GM18498 (cell line): ENCODE data around the gene MAGEA4.
"Not testable (repeated sequence)": the region's sequence is repeated elsewhere in the genome, so short reads cannot be mapped to it uniquely, and the experiment has no call there.

Experiments
- ATAC-seq: cut with Tn5 transposase; IDR thresholded peaks from one replicate; pipeline ENCODE4 v1.9.1; 2021; ENCODE audit warnings: mild to moderate bottlenecking, moderate library complexity; ENCODE audit not compliant: unreplicated experiment

Gene MAGEA4, protein sequence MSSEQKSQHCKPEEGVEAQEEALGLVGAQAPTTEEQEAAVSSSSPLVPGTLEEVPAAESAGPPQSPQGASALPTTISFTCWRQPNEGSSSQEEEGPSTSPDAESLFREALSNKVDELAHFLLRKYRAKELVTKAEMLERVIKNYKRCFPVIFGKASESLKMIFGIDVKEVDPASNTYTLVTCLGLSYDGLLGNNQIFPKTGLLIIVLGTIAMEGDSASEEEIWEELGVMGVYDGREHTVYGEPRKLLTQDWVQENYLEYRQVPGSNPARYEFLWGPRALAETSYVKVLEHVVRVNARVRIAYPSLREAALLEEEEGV

DNA sequence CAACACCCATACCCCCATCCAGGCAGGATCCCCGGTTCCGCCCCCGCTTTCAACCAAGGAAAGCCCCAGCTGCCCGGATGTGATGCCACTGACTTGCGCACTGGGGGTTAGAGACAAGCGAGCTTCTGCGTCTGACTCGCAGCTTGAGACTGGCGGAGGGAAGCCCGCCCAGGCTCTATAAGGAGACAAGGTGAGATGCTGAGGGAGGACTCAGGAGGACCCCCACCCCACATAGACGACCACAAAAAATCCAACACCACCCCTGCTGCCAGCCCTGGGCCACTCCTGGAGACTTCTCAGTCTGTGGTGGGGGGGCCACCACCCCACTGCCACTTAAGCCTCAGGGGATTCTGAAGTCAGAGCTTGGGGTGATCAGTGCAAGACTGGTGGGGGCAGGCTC lies at the start of gene MAGEA4:
Gene MAGEA4 (plus strand): TSS at position 110 of the 400 bp plus-strand sequence. CDS start 10,776 bp downstream, outside the sequence.
- ATAC-seq: no peak

DNA sequence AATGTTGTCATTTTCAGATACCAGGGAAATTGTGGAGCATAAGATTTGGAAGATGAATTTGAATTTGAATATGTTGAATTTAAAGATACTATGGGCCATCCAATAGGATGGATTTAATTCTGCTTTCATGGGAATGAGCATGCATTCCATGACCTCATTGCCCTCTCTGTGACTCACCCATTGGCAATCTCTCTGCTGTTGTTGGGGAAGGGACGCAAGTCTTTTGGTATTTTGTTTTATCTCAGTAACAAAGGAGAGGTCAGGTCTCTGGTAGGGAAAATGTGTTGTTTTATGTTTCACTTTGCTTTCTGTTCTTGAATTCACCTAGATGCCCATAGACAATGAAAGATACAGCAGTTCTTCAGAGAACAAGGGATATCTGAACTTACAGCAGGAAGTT lies 42.1 kb upstream of the MAGEA4 start:
- no peak for ATAC-seq

DNA sequence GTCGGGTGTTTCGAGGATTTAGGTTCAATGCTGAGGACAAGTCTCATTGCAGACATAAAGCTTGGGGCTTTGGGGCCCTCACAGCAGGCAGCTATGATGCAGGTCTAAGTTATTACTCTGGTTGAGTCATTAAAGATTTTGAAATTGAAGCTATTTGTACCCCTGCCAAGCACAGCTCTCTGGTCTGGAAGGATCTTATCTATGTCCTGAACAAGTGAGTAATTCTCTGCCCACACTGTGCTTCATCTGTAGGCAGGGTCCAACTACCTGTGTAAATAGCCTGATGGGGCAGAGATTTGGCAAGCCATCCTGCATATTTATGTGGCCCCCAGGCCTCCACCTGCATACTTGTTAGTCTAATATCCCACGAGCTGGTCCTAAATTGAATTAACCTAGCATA lies 41.4 kb upstream of the MAGEA4 start:
- ATAC-seq: no peak

DNA sequence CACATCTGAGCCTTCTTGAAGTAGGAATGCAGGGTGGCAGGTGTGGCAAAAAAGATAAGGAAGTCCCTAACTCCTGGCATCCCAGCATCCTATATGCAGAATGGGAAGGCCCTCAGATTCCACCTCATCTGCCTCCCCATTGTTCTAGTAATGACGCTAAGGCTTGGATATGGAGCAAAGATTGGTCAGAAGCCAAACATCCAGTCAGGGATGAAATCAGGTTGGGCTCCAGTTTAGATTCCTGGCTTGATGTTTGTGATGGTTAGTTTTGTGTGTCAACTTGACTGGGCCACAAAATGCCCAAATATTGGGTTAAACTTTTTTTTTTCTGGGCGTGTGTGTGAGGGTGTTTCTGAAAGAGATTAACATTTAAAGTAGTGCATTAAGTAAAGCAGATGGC lies 39.6 kb upstream of the MAGEA4 start:
- ATAC-seq: no peak

DNA sequence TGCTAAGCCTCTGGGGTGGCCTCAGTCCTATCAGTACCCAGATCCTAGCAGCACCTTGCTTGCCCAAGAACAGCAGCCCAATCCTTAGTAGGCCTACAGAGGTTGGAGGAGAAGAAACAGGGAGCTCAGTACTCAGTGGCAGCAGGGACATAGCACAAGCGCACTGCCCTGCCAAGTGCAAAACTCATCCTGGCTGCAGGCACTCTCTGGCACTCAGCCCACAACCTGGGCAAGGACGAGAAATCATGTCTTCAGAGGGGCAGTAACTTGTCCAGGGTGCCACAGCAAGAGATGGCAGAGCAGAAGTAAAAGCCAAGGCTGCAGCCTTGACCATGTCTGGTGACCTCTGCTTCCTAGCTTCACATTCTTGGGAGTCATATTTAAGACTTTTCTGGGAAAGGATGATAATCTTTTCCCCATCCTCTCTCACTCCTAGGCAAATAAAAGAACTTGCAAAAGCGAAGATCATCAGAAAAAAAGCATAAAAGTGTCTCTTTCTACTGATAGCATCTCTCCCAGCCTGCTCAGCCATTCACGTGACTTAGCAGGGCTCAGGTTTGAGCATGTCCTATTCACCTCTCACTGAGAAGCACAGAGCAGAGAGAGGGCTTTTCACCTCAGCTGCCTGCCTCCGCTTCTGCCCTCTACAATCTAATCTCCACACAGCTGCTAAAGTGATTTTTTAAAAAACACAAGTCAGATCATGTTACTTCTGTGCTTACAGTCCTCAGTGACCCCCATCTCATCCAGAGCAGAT lies 37.2 kb upstream of the MAGEA4 start:
- no peak for ATAC-seq

DNA sequence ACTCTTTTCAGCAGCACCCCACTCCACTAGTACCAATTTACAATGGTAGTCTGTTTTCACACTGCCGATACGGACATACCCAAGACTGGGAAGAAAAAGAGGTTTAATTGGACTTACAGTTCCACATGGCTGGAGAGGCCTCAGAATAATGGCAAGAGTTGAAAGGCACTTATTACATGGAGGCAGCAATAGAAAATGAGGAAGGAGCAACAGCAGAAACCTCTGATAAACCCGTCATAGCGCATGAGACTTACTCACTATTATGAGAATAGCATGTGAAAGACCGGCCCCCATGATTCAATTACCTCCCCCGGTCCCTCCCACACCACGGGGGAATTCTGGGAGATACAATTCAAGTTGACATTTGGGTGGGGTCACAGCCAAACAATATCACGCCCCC lies 34.1 kb upstream of the MAGEA4 start:
- no peak for ATAC-seq

DNA sequence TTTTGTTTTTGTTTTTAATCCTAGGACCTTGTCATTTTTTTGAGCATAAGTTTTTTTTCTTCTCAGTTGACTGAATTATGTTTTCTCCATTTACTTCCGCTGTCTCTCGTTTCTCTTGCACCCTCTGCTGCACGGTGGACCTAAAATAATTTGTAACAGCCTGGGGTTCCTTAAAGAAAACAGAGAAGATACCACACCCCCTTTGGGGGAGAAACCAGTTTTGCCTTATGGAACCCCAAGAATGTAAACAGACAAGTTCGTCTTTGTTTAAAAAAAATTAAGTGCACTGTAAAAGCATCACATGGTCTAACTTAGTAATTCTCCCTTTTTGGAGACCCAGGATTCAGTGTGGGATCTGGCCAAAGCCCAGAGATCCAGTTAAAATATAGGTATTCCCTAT lies 32.8 kb upstream of the MAGEA4 start:
- ATAC-seq: no peak

DNA sequence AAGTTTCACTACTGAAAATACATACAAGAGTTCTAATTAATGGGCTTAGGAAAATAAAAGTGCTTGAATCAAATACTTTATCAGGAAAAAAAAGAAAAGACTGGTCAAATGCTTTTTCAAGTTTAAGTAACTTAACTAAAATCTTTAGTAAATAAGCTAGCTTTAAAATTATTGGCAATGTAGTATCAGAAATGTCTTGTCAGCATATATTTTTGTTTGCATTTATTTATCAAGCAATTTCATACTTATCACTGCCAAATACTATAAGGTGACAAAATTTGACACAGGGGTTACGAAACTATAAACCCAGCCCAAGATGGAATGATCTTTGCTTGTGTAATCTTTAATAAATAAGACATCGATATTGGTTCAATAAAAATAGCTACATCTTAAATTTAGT lies 31.8 kb upstream of the MAGEA4 start:
- no peak for ATAC-seq

DNA sequence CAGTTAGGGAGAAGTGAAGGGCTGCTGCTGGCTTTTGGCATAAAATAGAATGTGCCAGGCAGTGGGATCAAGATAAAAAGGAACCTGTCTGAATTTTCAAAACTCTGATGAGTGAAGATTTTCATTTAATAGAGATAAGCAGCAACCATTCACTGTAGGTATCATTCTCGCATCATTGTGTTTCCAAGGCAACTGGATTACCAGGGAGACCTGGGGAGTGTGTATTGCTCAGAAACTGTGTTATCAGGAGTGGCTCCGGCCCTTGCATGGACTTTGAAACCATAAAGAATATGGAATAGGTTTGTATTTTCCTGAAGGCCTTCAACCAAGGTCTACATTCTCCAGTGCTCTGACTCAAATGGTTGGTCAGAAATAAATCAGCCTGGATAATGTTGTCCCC lies 23.3 kb upstream of the MAGEA4 start:
- no peak for ATAC-seq

DNA sequence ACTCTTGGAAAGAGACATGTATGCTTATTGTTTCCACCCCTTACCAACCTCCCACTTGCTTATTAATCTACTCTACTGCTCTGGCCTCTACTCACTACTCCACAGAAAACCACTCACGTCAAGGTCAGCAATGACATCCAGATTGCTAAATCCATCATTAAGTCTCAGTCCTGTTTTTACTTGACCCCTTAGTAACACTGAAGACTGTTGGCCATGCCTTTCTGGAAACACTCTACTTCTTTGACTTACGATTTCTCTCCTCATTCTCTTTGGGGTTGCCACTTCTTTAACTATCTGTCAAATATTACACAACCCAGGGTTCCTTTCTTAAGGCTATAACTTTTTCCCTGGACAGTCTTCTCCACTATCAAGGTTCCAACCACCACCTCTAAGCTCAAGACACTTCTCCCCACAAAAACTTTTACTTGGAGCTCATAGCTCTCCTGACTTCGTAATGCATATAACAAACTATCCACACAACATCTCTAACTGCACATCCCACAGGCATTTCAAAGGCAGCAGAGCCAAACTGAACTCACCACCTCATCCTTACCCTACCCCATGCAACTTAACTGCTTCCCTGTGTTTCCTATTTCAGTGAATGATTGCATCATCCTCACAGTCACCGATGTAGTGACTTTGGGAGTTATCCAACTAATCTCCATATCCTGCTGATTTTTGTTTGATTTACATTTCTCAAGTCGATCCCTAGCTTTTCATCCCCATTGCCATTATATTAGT lies 15.8 kb upstream of the MAGEA4 start:
- no peak for ATAC-seq

DNA sequence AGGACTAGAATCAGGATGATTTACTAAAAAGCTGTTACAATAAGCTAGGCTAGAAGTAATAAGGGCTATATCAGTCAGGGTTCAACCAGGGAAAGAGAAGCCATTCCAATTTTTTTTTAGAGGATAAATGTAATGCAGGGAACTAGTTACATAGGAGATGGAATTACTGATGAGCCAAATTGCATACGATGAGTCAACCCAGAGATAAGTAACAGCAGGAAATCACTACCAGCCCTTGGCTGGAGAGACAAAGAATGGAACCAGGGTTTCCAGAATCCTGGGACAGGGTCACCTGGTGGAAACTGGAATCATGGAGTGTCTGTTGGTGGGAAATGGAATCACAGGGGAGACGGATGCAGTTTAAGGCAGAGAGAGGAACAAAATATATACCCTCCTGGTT lies 13.1 kb upstream of the MAGEA4 start:
- ATAC-seq: no peak

DNA sequence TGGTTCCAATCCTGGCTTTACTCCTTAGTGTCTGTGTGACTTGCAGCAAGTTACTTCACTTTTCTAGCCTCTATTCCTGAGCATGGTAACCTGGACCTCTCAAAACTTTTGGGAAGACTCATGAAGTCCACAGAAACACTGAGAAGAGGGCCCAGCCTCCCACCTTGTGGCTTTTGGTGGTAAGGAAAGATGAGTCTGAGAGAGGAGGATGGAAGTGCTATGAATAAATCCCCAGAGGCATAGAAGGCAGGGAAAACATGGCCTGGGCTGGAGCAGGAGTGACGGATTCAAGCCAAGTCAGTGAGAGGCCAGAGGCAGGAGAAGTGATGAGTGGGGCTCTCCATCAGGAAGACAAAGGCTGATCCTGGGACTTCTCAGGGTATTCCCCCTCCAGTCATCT lies 10.9 kb upstream of the MAGEA4 start:
- ATAC-seq: no peak

DNA sequence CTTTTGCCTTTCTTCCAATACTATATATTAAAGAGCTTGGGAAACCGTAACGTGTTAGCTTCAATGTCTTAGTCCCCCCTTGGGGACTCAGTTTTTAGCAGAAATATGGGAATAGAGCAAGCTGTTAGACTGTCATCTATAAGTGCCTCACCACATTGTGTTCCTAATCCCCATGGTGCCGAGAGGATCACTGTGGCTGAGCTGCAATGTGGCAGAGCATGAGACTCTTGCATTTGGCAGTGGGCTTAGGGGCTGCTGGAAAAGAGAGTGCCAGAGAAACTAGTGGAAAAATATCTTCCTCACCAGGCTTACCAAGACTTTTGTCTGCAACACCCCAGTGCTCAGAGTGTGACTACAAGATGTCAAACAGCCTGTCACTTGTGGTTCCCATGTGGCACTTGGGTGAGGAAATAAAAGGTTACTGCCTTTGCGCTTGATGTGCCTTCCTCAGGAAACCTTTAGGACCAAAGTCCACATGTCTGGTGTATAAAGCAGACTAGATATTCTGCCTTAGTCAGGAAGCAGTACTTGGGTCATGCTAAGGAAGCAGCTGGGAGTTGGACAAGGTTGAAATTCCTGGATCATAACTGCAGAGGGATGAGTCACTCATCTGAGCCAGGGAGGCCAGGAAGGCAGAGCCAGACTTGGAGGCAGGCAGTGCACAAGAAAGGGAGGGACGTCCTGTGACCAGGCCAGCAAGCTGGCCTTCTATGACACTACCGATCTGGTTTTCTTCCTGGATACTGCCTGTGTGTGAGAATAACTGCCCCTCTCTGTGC lies 9.7 kb upstream of the MAGEA4 start:
- ATAC-seq: no peak

DNA sequence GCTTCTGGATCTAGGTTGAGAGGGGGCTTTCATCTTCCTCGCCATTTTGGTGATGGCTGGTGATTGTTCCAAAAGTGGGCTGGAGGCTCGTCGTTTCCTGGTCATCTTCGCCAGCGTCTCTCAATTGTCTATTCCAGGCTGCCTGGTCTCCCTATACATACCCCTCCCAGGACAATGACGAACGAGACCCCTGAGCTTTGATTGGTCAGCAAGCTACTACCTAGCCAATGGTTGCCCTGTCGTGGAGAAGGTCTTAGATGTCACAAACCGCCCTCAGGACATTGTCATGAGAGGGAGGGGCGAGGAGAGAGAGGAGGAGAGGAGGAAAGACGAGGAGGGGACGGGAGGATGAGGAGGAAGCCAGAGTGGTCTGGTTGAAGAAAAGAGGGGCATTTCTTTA lies 7.7 kb upstream of the MAGEA4 start:
- no peak for ATAC-seq

DNA sequence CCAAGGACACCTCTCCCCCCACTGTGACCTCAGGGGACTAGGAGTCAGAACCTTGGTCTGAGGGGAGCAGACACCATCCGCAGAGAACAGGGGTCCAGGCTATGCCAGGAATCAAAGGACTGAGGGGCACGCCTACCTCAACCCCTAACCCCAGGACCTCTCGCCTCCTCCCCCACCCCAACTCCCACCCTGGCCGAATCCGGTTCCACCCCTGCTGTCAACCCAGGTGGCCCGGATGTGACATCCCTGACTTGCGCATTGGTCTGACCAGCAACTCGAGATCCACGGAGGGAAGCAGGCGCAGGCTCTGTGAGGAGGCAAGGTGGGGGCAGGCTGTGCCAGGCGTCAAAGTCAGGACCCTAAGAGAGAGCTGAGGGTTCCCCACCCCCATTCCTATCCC lies 468 bp upstream of the MAGEA4 start:
- no peak for ATAC-seq

DNA sequence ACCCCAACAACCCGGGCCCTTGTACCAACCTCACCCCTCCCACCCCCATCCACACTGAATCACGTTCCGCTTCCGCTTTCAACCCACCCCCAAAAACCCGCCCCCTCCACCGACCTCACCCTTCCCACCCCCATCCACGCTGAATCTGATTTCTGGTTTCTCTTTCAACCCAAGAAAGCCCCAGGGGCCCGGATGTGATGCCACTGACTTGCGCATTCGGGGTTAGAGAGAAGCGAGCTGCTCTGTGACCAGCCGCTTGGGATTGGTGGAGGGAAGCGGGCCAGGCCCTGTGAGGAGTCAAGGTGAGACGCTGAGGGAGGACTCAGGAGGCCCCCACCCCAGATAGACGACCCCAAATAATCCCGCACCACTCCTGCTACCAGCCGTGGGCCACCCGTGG lies 6.0 kb downstream of the MAGEA4 start:
- not testable (repeated sequence) for ATAC-seq

DNA sequence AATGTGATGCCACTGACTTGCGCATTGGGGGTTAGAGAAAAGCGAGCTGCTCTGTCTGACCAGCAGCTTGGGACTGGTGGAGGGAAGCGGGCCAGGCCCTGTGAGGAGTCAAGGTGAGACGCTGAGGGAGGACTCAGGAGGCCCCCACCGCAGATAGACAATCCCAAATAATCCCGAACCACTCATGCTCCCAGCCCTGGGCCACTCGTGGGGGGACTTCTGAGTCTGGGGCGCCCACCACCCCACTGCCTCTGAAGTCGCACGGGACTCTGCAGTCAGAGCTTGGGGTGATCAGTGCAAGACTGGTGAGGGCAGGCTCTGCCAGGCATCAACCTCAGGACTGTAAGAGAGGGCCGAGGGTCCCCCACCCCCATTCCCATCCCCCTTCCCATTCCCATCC lies 6.9 kb downstream of the MAGEA4 start:
- no peak for ATAC-seq

DNA sequence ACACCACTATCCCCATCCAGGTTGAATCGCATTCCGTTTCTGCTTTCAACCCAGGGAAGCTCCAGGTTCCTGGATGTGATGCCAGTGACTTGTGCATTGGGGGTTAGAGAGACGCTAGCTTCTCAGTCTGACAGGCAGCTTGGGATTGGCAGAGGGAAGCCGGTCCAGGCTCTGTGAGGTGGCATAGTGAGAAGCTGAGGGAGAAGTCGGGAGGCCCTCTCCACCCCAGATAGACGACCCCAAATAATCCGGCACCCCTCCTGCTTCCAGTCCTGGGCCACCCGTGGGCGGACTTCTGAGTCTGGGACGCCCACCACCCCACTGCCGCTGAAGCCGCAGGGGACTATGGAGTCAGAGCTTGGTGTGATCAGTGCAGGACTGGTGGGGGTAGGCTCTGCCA lies 7.4 kb downstream of the MAGEA4 start:
- no peak for ATAC-seq

DNA sequence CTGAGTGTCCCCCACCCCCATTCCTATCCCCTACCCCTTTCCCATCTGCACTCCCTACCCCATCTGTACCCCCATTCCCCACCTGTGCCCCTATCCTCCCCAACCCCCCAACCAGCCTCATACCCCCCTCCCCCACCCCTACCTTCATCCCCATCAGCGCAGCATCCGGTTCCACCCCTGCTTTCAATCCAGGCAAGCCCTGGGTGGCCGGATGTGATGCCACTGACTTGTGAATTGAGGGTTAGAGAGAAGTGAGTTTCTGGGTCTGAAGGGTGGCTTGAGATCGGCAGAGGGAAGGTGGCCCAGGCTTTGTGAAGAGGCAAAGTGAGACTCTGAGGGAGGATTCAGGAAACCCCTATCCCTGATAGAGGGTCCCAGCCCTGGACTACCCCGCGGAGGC lies 7.8 kb downstream of the MAGEA4 start:
- ATAC-seq: no peak

DNA sequence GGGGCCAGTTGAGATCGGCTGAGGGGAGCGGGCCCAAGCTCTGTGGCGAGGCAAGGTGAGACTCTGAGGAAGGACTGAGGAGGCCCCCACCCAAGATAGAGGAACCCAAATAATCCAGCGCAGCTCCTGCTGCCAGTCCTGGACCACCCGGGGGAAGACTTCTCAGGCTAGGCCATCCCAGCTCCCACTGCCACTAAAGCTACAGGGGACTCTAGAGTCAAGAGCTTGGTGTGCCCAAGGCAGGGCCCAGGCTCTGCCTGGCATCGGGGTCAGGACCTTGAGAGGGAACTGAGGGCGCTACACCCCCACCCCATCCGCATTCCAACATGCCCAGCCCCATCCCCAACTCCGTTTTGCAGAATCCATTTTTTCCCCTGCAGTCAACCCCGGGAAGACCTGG lies 8.6 kb downstream of the MAGEA4 start:
- ATAC-seq: no peak

DNA sequence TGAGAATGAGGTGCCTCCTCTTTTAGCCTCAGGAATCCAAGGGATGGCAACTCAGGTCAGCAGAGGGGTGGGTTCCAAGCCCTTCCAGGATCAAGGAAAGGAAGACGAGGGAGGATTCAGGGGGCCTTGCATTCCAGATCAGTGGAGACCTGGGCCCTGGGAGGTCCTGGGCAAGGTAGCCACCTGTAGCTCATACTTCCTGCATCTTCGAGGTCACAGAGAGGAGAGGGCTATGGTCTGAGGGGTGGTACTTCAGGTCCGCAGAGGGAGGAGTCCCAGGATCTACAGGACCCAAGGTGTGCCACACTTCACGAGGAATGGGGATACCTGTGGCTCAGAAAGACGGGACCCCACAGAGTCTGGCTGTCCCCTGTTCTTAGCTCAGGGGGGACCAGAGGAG lies 9.2 kb downstream of the MAGEA4 start:
- ATAC-seq: no peak
